CD14-positive monocyte (primary cell): ENCODE results near the gene PIEZO1. TPM values are rescaled to one million over a fixed set of nuclear protein-coding genes. Genes with fewer than 3 reads are reported as not detected.
"Not testable (repeated sequence)": the region's sequence is repeated elsewhere in the genome, so short reads cannot be mapped to it uniquely, and the experiment has no call there.

Experiments used
- DNase-seq, 3 donors: peaks; one replicate each; pipeline ENCODE4 v3.0.0-alpha.2; 2011 to 2022
- H2AFZ ChIP-seq: 2 replicates; pipeline ENCODE4 v1.6.0; 2012; ENCODE audit warnings: mild to moderate bottlenecking, low read depth, low read length, inconsistent platforms; ENCODE audit not compliant: insufficient read depth, poor library complexity, severe bottlenecking
- H3K27ac ChIP-seq, 2 donors: 1 replicate in 1 of 2; 2 replicates in 1 of 2; pipeline ENCODE4 v1.5.1; 2012 to 2013; ENCODE audit warnings: low read length in 2 of 2, control low read depth in 1 of 2, inconsistent platforms in 1 of 2, low read depth in 1 of 2, mild to moderate bottlenecking in 1 of 2
- H3K27me3 ChIP-seq, 2 donors: one replicate each; pipeline versions ENCODE4 v1.6.0 to v1.6.1; 2011 to 2013; ENCODE audit warnings: low read length in 2 of 2; ENCODE audit not compliant: control insufficient read depth in 2 of 2, insufficient read depth in 2 of 2
- H3K36me3 ChIP-seq, 2 donors: replicated peaks in 1 of 2; 1 replicate in 1 of 2; 2 replicates in 1 of 2; pipeline versions ENCODE4 v1.5.1 to v1.6.1; 2012 to 2013; ENCODE audit warnings: low read length in 2 of 2, control low read depth in 1 of 2, inconsistent platforms in 1 of 2, mild to moderate bottlenecking in 1 of 2; ENCODE audit not compliant: insufficient read depth in 2 of 2, control insufficient read depth in 1 of 2
- H3K4me1 ChIP-seq, 2 donors: 1 replicate in 1 of 2; 2 replicates in 1 of 2; pipeline versions ENCODE4 v1.5.1 to v1.6.1; 2012 to 2013; ENCODE audit warnings: low read length in 2 of 2, control low read depth in 1 of 2, inconsistent platforms in 1 of 2, mild to moderate bottlenecking in 1 of 2, moderate library complexity in 1 of 2; ENCODE audit not compliant: insufficient read depth in 2 of 2, control insufficient read depth in 1 of 2
- H3K4me2 ChIP-seq: replicated peaks from 2 replicates; pipeline ENCODE3; 2012; ENCODE audit warnings: low read length, moderate library complexity, mild to moderate bottlenecking; ENCODE audit not compliant: poor library complexity, severe bottlenecking; ENCODE audit errors: extremely low read depth
- H3K4me3 ChIP-seq, 3 experiments: fragments of 200-600 bp in 1 of 3; sonication (generic) in 1 of 3; replicated peaks in 1 of 3; 1 replicate in 2 of 3; 2 replicates in 1 of 3; pipeline ENCODE4 v1.5.1; 2011 to 2013; ENCODE audit warnings: low read length in 3 of 3, mild to moderate bottlenecking in 3 of 3, control low read depth in 2 of 3, low read depth in 2 of 3, inconsistent platforms in 1 of 3, moderate library complexity in 1 of 3
- H3K79me2 ChIP-seq: 2 replicates; pipeline ENCODE4 v1.6.0; 2012; ENCODE audit warnings: mild to moderate bottlenecking, control low read depth, inconsistent platforms, low read length, moderate library complexity; ENCODE audit not compliant: insufficient read depth
- H3K9ac ChIP-seq: 2 replicates; pipeline ENCODE4 v1.6.0; 2017; ENCODE audit warnings: low read length, mild to moderate bottlenecking; ENCODE audit not compliant: insufficient read depth, poor library complexity, severe bottlenecking
- H3K9me3 ChIP-seq, 2 donors: replicated peaks in 1 of 2; 1 replicate in 1 of 2; 2 replicates in 1 of 2; pipeline versions ENCODE4 v1.5.1 to v1.6.1; 2012 to 2013; ENCODE audit warnings: low read length in 2 of 2, control low read depth in 1 of 2; ENCODE audit not compliant: control insufficient read depth in 1 of 2, insufficient read depth in 1 of 2
- H4K20me1 ChIP-seq: 2 replicates; pipeline ENCODE4 v1.6.0; 2012; ENCODE audit warnings: mild to moderate bottlenecking, low read length, control low read depth, moderate library complexity; ENCODE audit not compliant: insufficient read depth
- H3K27ac Mint-ChIP-seq, 7 donors: one replicate each; pipeline ENCODE4 v1.8.0; 2020; ENCODE audit warnings: mild to moderate bottlenecking in 7 of 7, mixed read lengths in 7 of 7, moderate library complexity in 6 of 7, inconsistent platforms in 2 of 7
- H3K27me3 Mint-ChIP-seq, 3 donors: one replicate each; pipeline ENCODE4 v1.8.0; 2021 to 2022; ENCODE audit warnings: low read depth in 3 of 3, mild to moderate bottlenecking in 3 of 3, mixed read lengths in 3 of 3, moderate library complexity in 3 of 3, inconsistent platforms in 1 of 3
- H3K36me3 Mint-ChIP-seq, 2 donors: one replicate each; pipeline ENCODE4 v1.8.0; 2020; ENCODE audit warnings: mixed read lengths in 2 of 2, inconsistent platforms in 1 of 2, mild to moderate bottlenecking in 1 of 2
- H3K4me1 Mint-ChIP-seq: one replicate; pipeline ENCODE4 v1.8.0; 2020; ENCODE audit warnings: mild to moderate bottlenecking, mixed read lengths
- H3K4me3 Mint-ChIP-seq, 2 donors: one replicate each; pipeline ENCODE4 v1.8.0; 2020; ENCODE audit warnings: mild to moderate bottlenecking in 2 of 2, mixed read lengths in 2 of 2, moderate library complexity in 1 of 2
- H3K9me3 Mint-ChIP-seq, 7 donors: one replicate each; pipeline ENCODE4 v1.8.0; 2020 to 2022; ENCODE audit warnings: mixed read lengths in 7 of 7, mild to moderate bottlenecking in 6 of 7, moderate library complexity in 6 of 7, inconsistent platforms in 2 of 7
- CTCF ChIP-seq: fragments of 200-600 bp; IDR thresholded peaks from one replicate; pipeline ENCODE4 v1.8.0; 2022; ENCODE audit warnings: antibody characterized with exemption, mild to moderate bottlenecking
- WGBS: methylation state at CpG from one replicate; pipeline ENCODE4 v1.1.5; 2013; ENCODE audit warnings: missing lambda C conversion rate; ENCODE audit not compliant: insufficient coverage; 5-methylcytosine and 5-hydroxymethylcytosine counted together
- intact Hi-C, 2 donors: fragments of 100-400 bp; cut with micrococcal nuclease; formaldehyde crosslinking; loops; one replicate each; pipeline versions ENCODE4 v1.15.0 to v1.15.1; 2023
- polyA plus RNA-seq, 3 donors: library from polyadenylated mRNA; depleted of rRNA in 1 of 3; unstranded in 2 of 3; stranded (reverse) in 1 of 3; fragments of 300-500 nt in 2 of 3; fragments of >200 nt in 1 of 3; fragmentation: Illumina TruSeq in 2 of 3; gene quantifications; 1 replicate in 2 of 3; 2 replicates in 1 of 3; pipeline ENCODE4 v1.2.3, GENCODE V29; 2012 to 2021

The PIEZO1 gene
- polyA plus RNA-seq, 3 donors, result 10.2 to 405 (median 15.0) TPM

DNA sequence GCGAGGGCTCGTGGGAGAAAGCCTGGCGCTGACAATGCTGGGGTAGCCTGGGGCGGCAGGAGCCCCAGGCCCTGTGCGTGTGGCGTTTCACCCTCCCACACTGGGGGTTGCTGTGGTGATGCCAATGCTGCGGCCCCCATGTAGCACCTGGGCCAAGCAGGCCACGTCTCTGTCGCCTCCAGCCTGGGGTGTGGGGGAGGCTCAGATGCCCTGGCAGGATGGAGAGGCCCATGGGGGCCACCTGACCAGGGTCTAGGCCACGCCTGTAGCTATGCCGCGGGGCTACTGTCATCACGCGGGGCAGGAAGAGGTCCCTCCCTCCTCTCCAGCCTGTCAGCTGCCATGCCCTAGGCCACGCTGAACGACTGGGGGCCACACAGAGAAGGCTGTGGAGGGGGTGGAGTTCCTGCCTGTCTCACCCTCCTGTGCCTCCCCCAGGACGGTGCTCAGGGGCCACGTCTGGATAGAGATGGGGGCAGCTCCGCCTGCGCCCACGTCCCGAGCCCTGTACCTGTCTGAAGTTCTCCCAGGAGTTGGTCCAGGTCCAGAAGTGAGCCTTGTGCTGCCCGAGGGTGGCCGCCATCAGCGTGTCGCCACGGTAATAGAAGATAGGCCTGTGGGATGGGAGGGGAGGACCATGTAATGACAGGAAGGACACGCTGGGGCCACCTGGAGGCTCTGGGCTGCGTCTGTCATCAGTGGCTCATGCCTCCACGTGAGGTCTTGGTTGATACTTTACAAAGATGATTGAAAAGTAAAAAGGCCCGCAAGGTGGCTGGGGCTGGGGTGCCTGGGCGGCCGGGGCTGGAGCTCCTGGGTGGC, 39.4 kb upstream of the PIEZO1 start:
- WGBS, result 95% methylated on average over 26 of the region's 33 CpGs
- Mint-ChIP-seq H3K27ac (no peak overlapping the region), H3K36me3 (peaks cover 27 to 64% of the 10 kb centered on the region in 2 donors), H3K27me3 (no peaks in the 10 kb centered on the region), H3K4me3 (no peak overlapping the region), H3K4me1 (no peaks in the 10 kb centered on the region), H3K9me3 (no peaks in the 10 kb centered on the region)
- no peak for TF ChIP-seq CTCF
- intact Hi-C loops, result no loop called here
- Histone ChIP-seq H3K4me3 (no peak overlapping the region), H3K4me1 (no peaks in the 10 kb centered on the region), H3K27ac (no peak overlapping the region), H3K9ac (no peak overlapping the region), H3K36me3 (peaks cover 57 to 65% of the 10 kb centered on the region in 2 donors), H4K20me1 (peaks cover 17% of the 10 kb centered on the region), H3K27me3 (no peaks in the 10 kb centered on the region), H3K9me3 (no peaks in the 10 kb centered on the region), H3K4me2 (no peak overlapping the region), H2AFZ (no peak overlapping the region), H3K79me2 (no peaks in the 10 kb centered on the region)
- DNase-seq, result no peak

DNA sequence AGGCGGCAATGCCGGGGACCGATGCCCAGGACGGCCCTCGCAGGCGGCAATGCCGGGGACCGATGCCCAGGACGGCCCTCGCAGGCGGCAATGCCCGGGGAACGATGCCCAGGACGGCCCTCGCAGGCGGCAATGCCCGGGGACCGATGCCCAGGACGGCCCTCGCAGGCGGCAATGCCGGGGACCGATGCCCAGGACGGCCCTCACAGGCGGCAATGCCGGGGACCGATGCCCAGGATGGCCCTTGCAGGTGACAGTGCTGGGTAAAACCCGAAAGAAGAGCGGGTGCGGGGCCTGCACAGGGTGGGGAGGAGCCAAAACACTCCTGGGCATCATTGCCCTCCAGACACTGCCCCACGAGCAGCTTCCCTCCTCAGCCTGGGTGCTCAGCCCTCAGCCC, 38.6 kb upstream of the PIEZO1 start:
- H3K9me3 ChIP-seq, H3K9ac ChIP-seq, H3K4me1 Mint-ChIP-seq, H3K4me3 Mint-ChIP-seq, DNase-seq, H3K79me2 ChIP-seq, H3K27me3 ChIP-seq, H3K4me1 ChIP-seq, H3K9me3 Mint-ChIP-seq, H3K27me3 Mint-ChIP-seq, H3K4me3 ChIP-seq, intact Hi-C loops, H2AFZ ChIP-seq, H3K27ac Mint-ChIP-seq, H3K4me2 ChIP-seq, H3K27ac ChIP-seq: not testable (repeated sequence)
- 98% methylated on average over 27 of the region's 31 CpGs for WGBS
- H3K36me3 Mint-ChIP-seq, result peaks cover 27 to 60% of the 10 kb centered on the region in 2 donors
- Histone ChIP-seq H4K20me1 (peaks cover 11% of the 10 kb centered on the region), H3K36me3 (peaks cover 51 to 57% of the 10 kb centered on the region in 2 donors)
